ENCODE measurements around the gene FAM193B. TPM values are rescaled to one million over a fixed set of nuclear protein-coding genes. Genes with fewer than 3 reads are reported as not detected.

Gene FAM193B
- total and polyA plus RNA-seq, 4 donors: 49.0 to 139 (median 81.4) TPM

- DNase-seq (no peak), ATAC-seq (ENCODE audit: insufficient read depth, low FRiP score) (no peak)
- WGBS, 2 donors: 95 to 96% methylated on average over 8 of the region's 8 CpGs
- peaks cover 0 to 8% (median 6%) of the 10 kb centered on the region in 3 donors for H3K27me3 ChIP-seq (ENCODE audit: control insufficient read depth in 3 of 3, insufficient read depth in 3 of 3, low read length in 2 of 3)
- no peak overlapping the region for H3K4me3 ChIP-seq
- no peak overlapping the region for H3K9ac ChIP-seq (ENCODE audit: insufficient read depth in 1 of 2, low read length in 2 of 2)
- peaks cover 3 to 32% (median 20%) of the 10 kb centered on the region in 4 donors for H3K36me3 ChIP-seq (ENCODE audit: control insufficient read depth in 4 of 4, insufficient read depth in 4 of 4, low read length in 4 of 4)
- no peak for TF ChIP-seq CTCF (IDR thresholded peaks at IDR 0.05; ENCODE audit: control extremely low read depth, extremely low read depth)
- no peaks in the 10 kb centered on the region for H3K9me3 ChIP-seq (ENCODE audit: control insufficient read depth in 4 of 4, insufficient read depth in 3 of 4, low read length in 3 of 4)
- peaks cover 0 to 10% (median 0%) of the 10 kb centered on the region in 5 donors for H3K4me1 ChIP-seq (ENCODE audit: control insufficient read depth in 5 of 5, insufficient read depth in 5 of 5, low read length in 5 of 5)
- no peak overlapping the region for H3K27ac ChIP-seq (ENCODE audit: low read depth in 1 of 2, low read length in 1 of 2)
Observed at GRCh38 chr5:177594071-177594470, 39.7 kb upstream of the FAM193B start.

- ATAC-seq (ENCODE audit: insufficient read depth, low FRiP score) (no peak), DNase-seq (no peak)
- Histone ChIP-seq H3K36me3 (ENCODE audit: control insufficient read depth in 4 of 4, insufficient read depth in 4 of 4, low read length in 4 of 4) (peaks cover 3 to 32% (median 20%) of the 10 kb centered on the region in 4 donors), H3K4me1 (ENCODE audit: control insufficient read depth in 5 of 5, insufficient read depth in 5 of 5, low read length in 5 of 5) (peaks cover 0 to 10% (median 0%) of the 10 kb centered on the region in 5 donors), H3K9ac (ENCODE audit: insufficient read depth in 1 of 2, low read length in 2 of 2) (no peak overlapping the region), H3K9me3 (ENCODE audit: control insufficient read depth in 4 of 4, insufficient read depth in 3 of 4, low read length in 3 of 4) (no peaks in the 10 kb centered on the region), H3K4me3 (no peak overlapping the region), H3K27ac (ENCODE audit: low read depth in 1 of 2, low read length in 1 of 2) (peak overlapping the region in 1 of 2 donors; percentile 4), H3K27me3 (ENCODE audit: control insufficient read depth in 3 of 3, insufficient read depth in 3 of 3, low read length in 2 of 3) (peaks cover 0 to 8% (median 6%) of the 10 kb centered on the region in 3 donors)
- no peak for TF ChIP-seq CTCF (IDR thresholded peaks at IDR 0.05; ENCODE audit: control extremely low read depth, extremely low read depth)
- WGBS, 2 donors: 88 to 90% methylated on average over 3 of the region's 3 CpGs
Observed at GRCh38 chr5:177593511-177593910, 39.1 kb upstream of the FAM193B start.

GRCh38 chr5:177592905-177593304 is 38.5 kb upstream of the FAM193B start:
- DNase-seq (no peak), ATAC-seq (ENCODE audit: insufficient read depth, low FRiP score) (no peak)
- no peaks in the 10 kb centered on the region for H3K9me3 ChIP-seq (ENCODE audit: control insufficient read depth in 4 of 4, insufficient read depth in 3 of 4, low read length in 3 of 4)
- no peak for TF ChIP-seq CTCF (IDR thresholded peaks at IDR 0.05; ENCODE audit: control extremely low read depth, extremely low read depth)
- no peak overlapping the region for H3K27ac ChIP-seq (ENCODE audit: low read depth in 1 of 2, low read length in 1 of 2)
- WGBS, 2 donors: 81% methylated on average over 12 to 13 of the region's 13 CpGs
- peaks cover 0 to 10% (median 0%) of the 10 kb centered on the region in 5 donors for H3K4me1 ChIP-seq (ENCODE audit: control insufficient read depth in 5 of 5, insufficient read depth in 5 of 5, low read length in 5 of 5)
- H3K27me3 ChIP-seq (ENCODE audit: control insufficient read depth in 3 of 3, insufficient read depth in 3 of 3, low read length in 2 of 3): peaks cover 0 to 12% (median 6%) of the 10 kb centered on the region in 3 donors
- peak overlapping the region; percentile 66 for H3K4me3 ChIP-seq
- H3K9ac ChIP-seq (ENCODE audit: insufficient read depth in 1 of 2, low read length in 2 of 2): peak overlapping the region; percentile 52 to 61
- peaks cover 3 to 32% (median 20%) of the 10 kb centered on the region in 4 donors for H3K36me3 ChIP-seq (ENCODE audit: control insufficient read depth in 4 of 4, insufficient read depth in 4 of 4, low read length in 4 of 4)

All from lung (tissue), 12 donors.